SK-N-SH treated with all-trans-retinoic acid at 6 μM for 48 hours (cell line): Measurements from ENCODE around the gene SPN.

Experiments
- ATAC-seq: fragments of 200-7000 bp; cut with Tn5 transposase; 3 replicates; pipeline ENCODE4 v1.9.1; 2020; ENCODE audit warnings: mild to moderate bottlenecking, moderate library complexity
- ARNTL ChIP-seq: fragments of 450-650 bp; formaldehyde crosslinking; IDR thresholded peaks from 2 replicates; pipeline ENCODE4 v1.5.0; 2020; ENCODE audit warnings: low read depth, mild to moderate bottlenecking, moderate library complexity, borderline replicate concordance
- BACH2 ChIP-seq: fragments of 250-450 bp; sonication (Bioruptor Pico); IDR thresholded peaks from 2 replicates; pipeline ENCODE4 v1.9.0; 2021; ENCODE audit warnings: mild to moderate bottlenecking, borderline replicate concordance
- CSDC2 ChIP-seq: fragments of 250-450 bp; sonication (Bioruptor Pico); IDR thresholded peaks from 2 replicates; pipeline ENCODE4 v1.5.0; 2020; ENCODE audit warnings: mild to moderate bottlenecking, moderate library complexity
- CSRNP3 ChIP-seq: fragments of 250-450 bp; sonication (Bioruptor Pico); IDR thresholded peaks from 2 replicates; pipeline ENCODE4 v1.5.1; 2021; ENCODE audit warnings: mild to moderate bottlenecking, moderate library complexity
- ESRRG ChIP-seq: fragments of 250-450 bp; sonication (Bioruptor Pico); IDR thresholded peaks from 2 replicates; pipeline ENCODE4 v1.6.1; 2021; ENCODE audit warnings: mild to moderate bottlenecking
- GLIS3 ChIP-seq: fragments of 250-450 bp; sonication (Bioruptor Pico); IDR thresholded peaks from 2 replicates; pipeline ENCODE4 v1.5.0; 2020; ENCODE audit warnings: mild to moderate bottlenecking, moderate library complexity
- ISL1 ChIP-seq: fragments of 250-450 bp; sonication (Bioruptor Pico); IDR thresholded peaks from 2 replicates; pipeline ENCODE4 v2.1.2; 2022; ENCODE audit warnings: mild to moderate bottlenecking, moderate library complexity
- OSR1 ChIP-seq: fragments of 250-450 bp; sonication (Bioruptor Pico); IDR thresholded peaks from 2 replicates; pipeline ENCODE4 v1.8.0; 2022; ENCODE audit warnings: moderate library complexity, mild to moderate bottlenecking, inconsistent platforms
- PPARA ChIP-seq: fragments of 250-450 bp; sonication (Bioruptor Pico); IDR thresholded peaks from 2 replicates; pipeline ENCODE4 v1.5.0; 2020; ENCODE audit warnings: mild to moderate bottlenecking, borderline replicate concordance
- SNAI2 ChIP-seq: fragments of 250-450 bp; sonication (Bioruptor Pico); IDR thresholded peaks from 2 replicates; pipeline ENCODE4 v1.5.0; 2020; ENCODE audit warnings: mild to moderate bottlenecking, moderate library complexity
- TCF4 ChIP-seq: fragments of 250-450 bp; sonication (Bioruptor Pico); IDR thresholded peaks from 2 replicates; pipeline ENCODE4 v1.8.0; 2021; ENCODE audit warnings: mild to moderate bottlenecking, moderate library complexity, borderline replicate concordance
- TOX ChIP-seq: fragments of 250-450 bp; sonication (Bioruptor Pico); IDR thresholded peaks from 2 replicates; pipeline ENCODE4 v1.8.0; 2021; ENCODE audit warnings: mild to moderate bottlenecking, moderate library complexity, borderline replicate concordance
- TSHZ2 ChIP-seq: fragments of 250-450 bp; sonication (Bioruptor Pico); IDR thresholded peaks from 2 replicates; pipeline ENCODE4 v1.5.0; 2020; ENCODE audit warnings: mild to moderate bottlenecking, moderate library complexity
- ZC3H10 ChIP-seq: fragments of 250-450 bp; sonication (Bioruptor Pico); IDR thresholded peaks from 2 replicates; pipeline ENCODE4 v1.5.1; 2021; ENCODE audit warnings: mild to moderate bottlenecking, moderate library complexity
- ZFP3 ChIP-seq: fragments of 250-450 bp; sonication (Bioruptor Pico); IDR thresholded peaks from 2 replicates; pipeline ENCODE4 v1.5.0; 2020; ENCODE audit warnings: mild to moderate bottlenecking, moderate library complexity
- ZFP30 ChIP-seq: fragments of 450-650 bp; formaldehyde crosslinking; IDR thresholded peaks from 2 replicates; pipeline ENCODE4 v1.5.0; 2022; ENCODE audit warnings: mild to moderate bottlenecking, moderate library complexity
- ZNF565 ChIP-seq: fragments of 450-650 bp; formaldehyde crosslinking; conservative IDR thresholded peaks from 2 replicates; pipeline ENCODE4 v1.5.0; 2020; ENCODE audit warnings: low read depth, mild to moderate bottlenecking, moderate library complexity
- ZNF70 ChIP-seq: fragments of 450-650 bp; formaldehyde crosslinking; IDR thresholded peaks from 2 replicates; pipeline ENCODE4 v1.5.0; 2020; ENCODE audit warnings: mild to moderate bottlenecking, moderate library complexity
- ZNF8 ChIP-seq: fragments of 450-650 bp; formaldehyde crosslinking; IDR thresholded peaks from 2 replicates; pipeline ENCODE4 v1.5.0; 2020; ENCODE audit warnings: mild to moderate bottlenecking, moderate library complexity
- TF ChIP-seq, protein P1 (sequence below): fragments of 250-450 bp; sonication (Bioruptor Pico); IDR thresholded peaks from 2 replicates; pipeline ENCODE4 v1.5.1; 2020; ENCODE audit warnings: low read depth, mild to moderate bottlenecking, moderate library complexity
- TF ChIP-seq, protein P2 (sequence below): fragments of 250-450 bp; sonication (Bioruptor Pico); IDR thresholded peaks from 2 replicates; pipeline ENCODE4 v1.8.0; 2021; ENCODE audit warnings: low read depth, mild to moderate bottlenecking, moderate library complexity, borderline replicate concordance
- TF ChIP-seq, protein P3 (sequence below): fragments of 250-450 bp; sonication (Bioruptor Pico); IDR thresholded peaks from 2 replicates; pipeline ENCODE4 v1.8.0; 2020; ENCODE audit warnings: mild to moderate bottlenecking, moderate library complexity, borderline replicate concordance

Gene SPN

GRCh38 chr16:29697391-29697790 lies 34.3 kb downstream of the SPN start:
- ATAC-seq = no peak
- TF ChIP-seq SNAI2 (CRISPR knock-in tag) (no peak), ZNF8 (CRISPR knock-in tag) (no peak), BACH2 (CRISPR knock-in tag) (no peak), ZFP3 (CRISPR knock-in tag) (no peak), TCF4 (CRISPR knock-in tag) (no peak), ZNF565 (no peak), TOX (CRISPR knock-in tag) (no peak), TSHZ2 (CRISPR knock-in tag) (no peak), ISL1 (no peak), CSRNP3 (CRISPR knock-in tag) (no peak), OSR1 (CRISPR knock-in tag) (no peak), CSDC2 (CRISPR knock-in tag) (no peak), ZC3H10 (no peak), PPARA (CRISPR knock-in tag) (no peak), ESRRG (no peak), ZFP30 (CRISPR knock-in tag) (no peak), ZNF70 (CRISPR knock-in tag) (no peak)
- TF ChIP-seq, protein P1, sequence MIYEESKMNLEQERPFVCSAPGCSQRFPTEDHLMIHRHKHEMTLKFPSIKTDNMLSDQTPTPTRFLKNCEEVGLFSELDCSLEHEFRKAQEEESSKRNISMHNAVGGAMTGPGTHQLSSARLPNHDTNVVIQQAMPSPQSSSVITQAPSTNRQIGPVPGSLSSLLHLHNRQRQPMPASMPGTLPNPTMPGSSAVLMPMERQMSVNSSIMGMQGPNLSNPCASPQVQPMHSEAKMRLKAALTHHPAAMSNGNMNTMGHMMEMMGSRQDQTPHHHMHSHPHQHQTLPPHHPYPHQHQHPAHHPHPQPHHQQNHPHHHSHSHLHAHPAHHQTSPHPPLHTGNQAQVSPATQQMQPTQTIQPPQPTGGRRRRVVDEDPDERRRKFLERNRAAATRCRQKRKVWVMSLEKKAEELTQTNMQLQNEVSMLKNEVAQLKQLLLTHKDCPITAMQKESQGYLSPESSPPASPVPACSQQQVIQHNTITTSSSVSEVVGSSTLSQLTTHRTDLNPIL = no peak
- TF ChIP-seq, protein P2, sequence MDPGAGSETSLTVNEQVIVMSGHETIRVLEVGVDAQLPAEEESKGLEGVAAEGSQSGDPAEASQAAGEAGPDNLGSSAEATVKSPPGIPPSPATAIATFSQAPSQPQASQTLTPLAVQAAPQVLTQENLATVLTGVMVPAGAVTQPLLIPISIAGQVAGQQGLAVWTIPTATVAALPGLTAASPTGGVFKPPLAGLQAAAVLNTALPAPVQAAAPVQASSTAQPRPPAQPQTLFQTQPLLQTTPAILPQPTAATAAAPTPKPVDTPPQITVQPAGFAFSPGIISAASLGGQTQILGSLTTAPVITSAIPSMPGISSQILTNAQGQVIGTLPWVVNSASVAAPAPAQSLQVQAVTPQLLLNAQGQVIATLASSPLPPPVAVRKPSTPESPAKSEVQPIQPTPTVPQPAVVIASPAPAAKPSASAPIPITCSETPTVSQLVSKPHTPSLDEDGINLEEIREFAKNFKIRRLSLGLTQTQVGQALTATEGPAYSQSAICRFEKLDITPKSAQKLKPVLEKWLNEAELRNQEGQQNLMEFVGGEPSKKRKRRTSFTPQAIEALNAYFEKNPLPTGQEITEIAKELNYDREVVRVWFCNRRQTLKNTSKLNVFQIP (CRISPR knock-in tag) = no peak
- TF ChIP-seq, protein P3, sequence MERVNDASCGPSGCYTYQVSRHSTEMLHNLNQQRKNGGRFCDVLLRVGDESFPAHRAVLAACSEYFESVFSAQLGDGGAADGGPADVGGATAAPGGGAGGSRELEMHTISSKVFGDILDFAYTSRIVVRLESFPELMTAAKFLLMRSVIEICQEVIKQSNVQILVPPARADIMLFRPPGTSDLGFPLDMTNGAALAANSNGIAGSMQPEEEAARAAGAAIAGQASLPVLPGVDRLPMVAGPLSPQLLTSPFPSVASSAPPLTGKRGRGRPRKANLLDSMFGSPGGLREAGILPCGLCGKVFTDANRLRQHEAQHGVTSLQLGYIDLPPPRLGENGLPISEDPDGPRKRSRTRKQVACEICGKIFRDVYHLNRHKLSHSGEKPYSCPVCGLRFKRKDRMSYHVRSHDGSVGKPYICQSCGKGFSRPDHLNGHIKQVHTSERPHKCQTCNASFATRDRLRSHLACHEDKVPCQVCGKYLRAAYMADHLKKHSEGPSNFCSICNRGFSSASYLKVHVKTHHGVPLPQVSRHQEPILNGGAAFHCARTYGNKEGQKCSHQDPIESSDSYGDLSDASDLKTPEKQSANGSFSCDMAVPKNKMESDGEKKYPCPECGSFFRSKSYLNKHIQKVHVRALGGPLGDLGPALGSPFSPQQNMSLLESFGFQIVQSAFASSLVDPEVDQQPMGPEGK = no peak

DNA sequence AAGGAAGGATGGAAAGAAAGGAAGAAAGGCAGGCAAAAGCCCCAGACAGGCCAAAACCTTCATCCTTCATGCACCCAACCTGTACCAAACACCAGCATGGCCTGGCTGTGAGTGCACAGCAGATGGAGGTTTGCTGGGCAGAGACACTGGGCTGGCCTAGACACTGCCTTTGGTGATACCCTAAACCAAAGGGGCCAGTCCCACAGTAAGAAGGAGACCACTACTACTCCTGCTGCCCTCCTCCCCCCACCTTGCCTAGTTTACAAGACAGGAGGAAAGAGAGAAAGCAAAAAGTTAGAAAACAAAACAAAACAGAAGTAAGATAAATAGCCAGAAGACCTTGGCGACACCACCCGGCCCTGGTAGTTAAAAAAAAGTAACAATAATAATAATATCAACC lies 35.0 kb downstream of the SPN start:
- no peak for ATAC-seq
- TF ChIP-seq ZNF70 (CRISPR knock-in tag) (no peak), TSHZ2 (CRISPR knock-in tag) (no peak), ZC3H10 (no peak), PPARA (CRISPR knock-in tag) (no peak), ARNTL (CRISPR knock-in tag) (no peak), CSDC2 (CRISPR knock-in tag) (no peak), ZNF8 (CRISPR knock-in tag) (no peak), ZFP30 (CRISPR knock-in tag) (no peak), GLIS3 (CRISPR knock-in tag) (no peak)
- TF ChIP-seq, protein P1 = no peak
- TF ChIP-seq, protein P3 = no peak
